ENCODE data around the gene MPL. TPM values are rescaled to one million over a fixed set of nuclear protein-coding genes. Genes with fewer than 3 reads are reported as not detected.
A peak's percentile ranks its signal among the peaks of the same experiment; 100 is the strongest.

The MPL gene
- total RNA-seq, 4 donors from 2014 or later = not detected

DNA sequence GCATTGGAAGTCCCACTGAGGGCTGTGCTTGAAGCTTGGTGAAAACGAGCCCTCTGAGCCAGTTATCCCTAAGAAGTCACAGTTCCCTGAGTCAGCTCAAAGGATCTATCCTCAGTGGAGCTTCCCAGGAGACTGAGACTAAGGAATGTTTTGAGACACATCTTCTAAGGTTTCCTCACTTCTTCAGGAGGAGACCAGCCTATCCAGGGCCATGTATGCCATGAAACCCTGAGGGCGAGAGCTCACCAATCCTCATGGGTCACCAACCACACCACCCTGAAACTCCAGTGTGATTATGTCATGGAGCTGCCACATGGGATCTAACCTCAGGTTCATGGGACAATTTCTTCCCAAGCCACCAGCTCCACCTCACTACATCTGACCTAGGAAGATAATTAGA lies 44.4 kb upstream of the MPL start:
- no peak overlapping the region for H3K4me3 ChIP-seq
- no peaks in the 10 kb centered on the region for H3K36me3 ChIP-seq
- no peaks in the 10 kb centered on the region for H3K27me3 ChIP-seq
- H3K27ac ChIP-seq = peak overlapping the region; percentile 27
- no peaks in the 10 kb centered on the region for H3K9me3 ChIP-seq
- TF ChIP-seq POLR2A (IDR thresholded peaks at IDR 0.05) (no peak), EP300 (IDR thresholded peaks at IDR 0.05) (no peak), POLR2AphosphoS5 (IDR thresholded peaks at IDR 0.05) (no peak)
- TF ChIP-seq, protein P1, sequence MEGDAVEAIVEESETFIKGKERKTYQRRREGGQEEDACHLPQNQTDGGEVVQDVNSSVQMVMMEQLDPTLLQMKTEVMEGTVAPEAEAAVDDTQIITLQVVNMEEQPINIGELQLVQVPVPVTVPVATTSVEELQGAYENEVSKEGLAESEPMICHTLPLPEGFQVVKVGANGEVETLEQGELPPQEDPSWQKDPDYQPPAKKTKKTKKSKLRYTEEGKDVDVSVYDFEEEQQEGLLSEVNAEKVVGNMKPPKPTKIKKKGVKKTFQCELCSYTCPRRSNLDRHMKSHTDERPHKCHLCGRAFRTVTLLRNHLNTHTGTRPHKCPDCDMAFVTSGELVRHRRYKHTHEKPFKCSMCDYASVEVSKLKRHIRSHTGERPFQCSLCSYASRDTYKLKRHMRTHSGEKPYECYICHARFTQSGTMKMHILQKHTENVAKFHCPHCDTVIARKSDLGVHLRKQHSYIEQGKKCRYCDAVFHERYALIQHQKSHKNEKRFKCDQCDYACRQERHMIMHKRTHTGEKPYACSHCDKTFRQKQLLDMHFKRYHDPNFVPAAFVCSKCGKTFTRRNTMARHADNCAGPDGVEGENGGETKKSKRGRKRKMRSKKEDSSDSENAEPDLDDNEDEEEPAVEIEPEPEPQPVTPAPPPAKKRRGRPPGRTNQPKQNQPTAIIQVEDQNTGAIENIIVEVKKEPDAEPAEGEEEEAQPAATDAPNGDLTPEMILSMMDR (IDR thresholded peaks at IDR 0.05) = no peak
- peaks cover 36% of the 10 kb centered on the region for H3K4me1 ChIP-seq
- WGBS = 85% methylated on average over 2 of the region's 2 CpGs
- no peak for DNase-seq (ENCODE audit: low spot score in 2 of 2)

DNA sequence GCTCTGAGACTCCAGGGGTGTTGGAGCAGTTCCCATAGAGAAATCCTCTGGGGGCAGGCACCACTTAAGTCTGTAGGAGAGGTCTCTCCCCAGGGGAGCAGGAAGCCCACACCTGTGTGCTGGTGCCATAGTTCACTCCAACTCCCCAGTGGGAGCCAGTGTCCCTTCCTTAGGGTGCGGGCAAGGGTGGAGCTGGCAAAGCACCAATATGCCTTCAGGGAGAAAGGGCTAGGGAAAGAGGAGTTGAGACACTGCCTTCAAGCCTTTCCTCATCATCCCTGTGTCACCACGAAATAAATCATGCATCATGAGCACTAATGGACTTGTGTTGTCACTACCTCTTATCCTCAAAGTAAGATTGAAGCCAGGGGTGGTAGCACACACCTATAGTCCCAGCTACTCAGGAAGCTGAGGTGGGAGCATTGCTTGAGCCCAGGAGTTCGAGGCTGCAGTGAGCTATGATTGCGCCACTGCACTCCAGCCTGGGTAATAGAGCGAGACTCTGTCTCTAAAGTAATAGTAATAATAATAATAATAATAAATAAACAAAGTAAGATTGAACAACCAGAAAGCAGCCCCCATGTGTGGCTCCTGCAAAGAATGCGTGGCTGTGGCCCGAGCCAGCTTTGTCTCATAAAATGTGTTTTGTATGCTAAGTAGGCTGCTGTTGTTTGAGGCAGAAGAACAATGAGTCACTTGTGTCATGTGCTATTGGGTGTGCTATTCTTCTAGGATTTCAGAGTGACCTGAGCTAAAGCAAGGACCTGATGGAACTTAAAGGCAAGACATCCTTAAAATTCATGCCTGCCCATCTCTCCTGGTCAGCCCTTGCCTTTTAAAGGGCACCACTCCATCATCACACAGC lies 43.5 kb upstream of the MPL start:
- peaks cover 36% of the 10 kb centered on the region for H3K4me1 ChIP-seq
- 62% methylated on average over 7 of the region's 7 CpGs for WGBS
- H3K9me3 ChIP-seq = no peaks in the 10 kb centered on the region
- no peaks in the 10 kb centered on the region for H3K36me3 ChIP-seq
- no peak for TF ChIP-seq POLR2AphosphoS5 (IDR thresholded peaks at IDR 0.05)
- no peak for TF ChIP-seq EP300 (IDR thresholded peaks at IDR 0.05)
- TF ChIP-seq POLR2A (IDR thresholded peaks at IDR 0.05) = no peak
- TF ChIP-seq, protein P1 (IDR thresholded peaks at IDR 0.05) = no peak
- H3K4me3 ChIP-seq = no peak overlapping the region
- H3K27ac ChIP-seq = peak overlapping the region; percentile 73
- no peak for DNase-seq (ENCODE audit: low spot score in 2 of 2)
- no peaks in the 10 kb centered on the region for H3K27me3 ChIP-seq

DNA sequence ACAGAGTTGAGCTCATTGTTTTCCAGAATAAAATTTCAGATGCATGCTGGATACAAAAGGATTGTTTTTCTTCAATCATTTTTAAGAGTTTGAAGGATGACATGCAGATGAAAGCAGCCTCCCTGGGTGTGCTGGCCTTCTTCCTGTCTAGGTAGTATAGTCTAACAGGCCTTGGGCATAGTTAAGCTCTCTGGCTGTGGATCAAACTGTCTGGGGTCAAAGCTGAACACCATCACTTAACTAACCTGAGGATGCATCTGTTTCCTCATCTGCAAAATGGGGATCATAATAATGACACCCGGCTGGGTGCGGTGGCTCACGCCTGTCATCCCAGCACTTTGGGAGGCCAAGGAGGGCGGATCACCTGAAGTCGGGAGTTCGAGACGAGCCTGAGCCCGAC lies 42.9 kb upstream of the MPL start:
- 77% methylated on average over 8 of the region's 8 CpGs for WGBS
- Histone ChIP-seq H3K27ac (peak overlapping the region; percentile 73), H3K4me3 (no peak overlapping the region), H3K36me3 (no peaks in the 10 kb centered on the region), H3K4me1 (peaks cover 36% of the 10 kb centered on the region), H3K27me3 (no peaks in the 10 kb centered on the region), H3K9me3 (no peaks in the 10 kb centered on the region)
- DNase-seq (ENCODE audit: low spot score in 2 of 2) = no peak
- TF ChIP-seq EP300 (IDR thresholded peaks at IDR 0.05) (no peak), POLR2AphosphoS5 (IDR thresholded peaks at IDR 0.05) (no peak), POLR2A (IDR thresholded peaks at IDR 0.05) (no peak)
- TF ChIP-seq, protein P1 (IDR thresholded peaks at IDR 0.05) = no peak

DNA sequence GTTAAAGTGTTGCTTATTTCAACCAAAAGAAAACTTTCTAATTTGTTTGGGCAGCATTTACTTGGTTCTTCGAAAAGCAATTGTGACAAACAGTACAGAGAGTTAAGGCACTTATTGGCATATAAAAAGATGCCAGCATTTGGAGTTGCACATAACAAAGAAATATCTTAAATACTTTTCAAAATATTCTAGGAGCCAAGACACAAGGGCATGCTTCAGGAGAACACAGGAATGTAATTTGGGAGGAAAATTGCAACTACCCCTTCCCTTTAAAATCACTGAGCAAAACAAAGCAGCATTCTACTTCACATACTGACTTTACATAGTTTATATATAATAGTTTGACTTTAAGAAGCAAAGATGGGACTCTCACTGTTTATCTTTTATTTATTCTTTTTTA lies 41.4 kb upstream of the MPL start:
- Histone ChIP-seq H3K9me3 (no peaks in the 10 kb centered on the region), H3K27me3 (no peaks in the 10 kb centered on the region), H3K36me3 (no peaks in the 10 kb centered on the region), H3K4me3 (no peak overlapping the region), H3K4me1 (peaks cover 36% of the 10 kb centered on the region), H3K27ac (peak overlapping the region; percentile 73)
- DNase-seq (ENCODE audit: low spot score in 2 of 2) = no peak
- WGBS = 45% methylated on average over 1 of the region's 1 CpG
- TF ChIP-seq POLR2AphosphoS5 (IDR thresholded peaks at IDR 0.05) (no peak), EP300 (IDR thresholded peaks at IDR 0.05) (no peak), POLR2A (IDR thresholded peaks at IDR 0.05) (no peak)
- TF ChIP-seq, protein P1 (IDR thresholded peaks at IDR 0.05) = no peak

DNA sequence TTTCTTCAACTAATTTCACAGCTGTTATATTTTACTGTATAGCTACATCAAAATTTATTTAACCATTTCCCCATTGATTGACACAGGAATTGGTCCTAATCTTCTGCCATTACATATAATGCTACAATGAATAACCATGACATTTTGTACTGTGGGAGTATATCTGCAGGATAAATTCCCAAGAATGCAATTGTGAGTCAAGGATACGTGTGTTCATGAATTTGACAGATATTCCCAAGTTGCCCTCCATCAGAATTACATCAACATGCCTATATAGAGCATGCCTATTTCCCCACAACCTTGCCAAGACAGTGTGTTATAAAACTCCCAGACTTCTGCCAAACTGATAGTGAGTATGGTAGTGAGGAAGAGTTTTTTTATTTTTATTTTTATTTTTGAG lies 39.6 kb upstream of the MPL start:
- H3K27me3 ChIP-seq = no peaks in the 10 kb centered on the region
- H3K4me3 ChIP-seq = no peak overlapping the region
- DNase-seq (ENCODE audit: low spot score in 2 of 2) = no peak
- TF ChIP-seq POLR2A (IDR thresholded peaks at IDR 0.05) (no peak), EP300 (IDR thresholded peaks at IDR 0.05) (no peak), POLR2AphosphoS5 (IDR thresholded peaks at IDR 0.05) (no peak)
- TF ChIP-seq, protein P1 (IDR thresholded peaks at IDR 0.05) = no peak
- peaks cover 36% of the 10 kb centered on the region for H3K4me1 ChIP-seq
- no peaks in the 10 kb centered on the region for H3K9me3 ChIP-seq
- WGBS = 85% methylated on average over 1 of the region's 1 CpG
- no peak overlapping the region for H3K27ac ChIP-seq
- H3K36me3 ChIP-seq = no peaks in the 10 kb centered on the region
